ENCODE data around the gene STAT3.

STAT3 gene

GRCh38 chr17:42358434-42358833, 29.8 kb downstream of the STAT3 start:
- Histone ChIP-seq H3K9me3 (ENCODE audit: low read length) (no peaks in the 10 kb centered on the region), H3K27ac (ENCODE audit: low read depth, low read length) (no peak overlapping the region), H3K4me3 (ENCODE audit: low read depth in 1 of 2, low read length in 2 of 2) (no peak overlapping the region), H3K9ac (ENCODE audit: low read length) (no peak overlapping the region), H3K27me3 (ENCODE audit: control insufficient read depth in 1 of 2, insufficient read depth in 2 of 2, low read length in 2 of 2) (no peaks in the 10 kb centered on the region), H3K36me3 (ENCODE audit: insufficient read depth, low read length) (no peaks in the 10 kb centered on the region), H3K4me1 (ENCODE audit: insufficient read depth, low read length) (peaks cover 27% of the 10 kb centered on the region)

DNA sequence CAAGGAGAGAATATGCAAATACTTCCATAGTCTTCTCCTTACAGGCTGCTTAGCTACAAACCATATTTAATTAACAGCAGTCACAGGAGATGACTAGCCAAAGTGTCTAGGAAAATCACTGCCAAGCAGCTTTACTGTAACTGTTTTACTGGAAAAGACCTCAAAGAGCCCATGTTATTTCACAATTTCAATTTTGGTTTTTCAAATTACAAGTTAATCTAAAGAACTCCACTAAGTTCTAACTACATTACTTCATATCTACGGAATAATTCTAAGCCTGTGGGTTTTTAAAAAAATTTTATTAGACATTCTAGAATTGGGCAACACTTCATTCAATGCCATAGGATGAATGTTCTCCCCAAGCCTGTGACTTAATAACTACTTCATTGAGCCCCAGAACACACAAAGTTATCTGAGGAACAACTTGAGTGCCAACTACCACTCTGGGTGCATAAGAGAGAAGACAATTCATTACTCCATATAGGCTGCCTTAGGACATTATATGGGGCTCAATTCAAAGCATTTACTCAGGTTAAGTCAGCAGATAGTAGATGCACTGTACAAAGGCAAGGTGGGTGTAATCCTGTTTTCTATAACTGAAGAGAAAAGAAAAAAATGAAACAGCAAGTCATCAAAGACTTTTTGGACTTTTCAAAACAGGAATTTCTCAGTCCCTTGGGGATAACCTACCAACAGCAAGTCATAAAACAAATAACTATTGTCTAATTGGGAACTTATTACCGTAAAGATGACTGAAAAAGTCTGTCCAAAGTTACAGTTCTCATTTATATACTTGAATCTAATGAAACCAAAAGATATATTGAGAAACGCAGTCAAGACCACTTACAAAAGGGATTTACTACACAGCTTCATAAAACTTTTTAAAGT, 33.0 kb downstream of the STAT3 start:
- Histone ChIP-seq H3K4me1 (ENCODE audit: insufficient read depth, low read length) (peaks cover 15% of the 10 kb centered on the region), H3K4me3 (ENCODE audit: low read depth in 1 of 2, low read length in 2 of 2) (no peak overlapping the region), H3K9ac (ENCODE audit: low read length) (no peak overlapping the region), H3K36me3 (ENCODE audit: insufficient read depth, low read length) (no peaks in the 10 kb centered on the region), H3K9me3 (ENCODE audit: low read length) (no peaks in the 10 kb centered on the region), H3K27me3 (ENCODE audit: control insufficient read depth in 1 of 2, insufficient read depth in 2 of 2, low read length in 2 of 2) (no peaks in the 10 kb centered on the region), H3K27ac (ENCODE audit: low read depth, low read length) (no peak overlapping the region)

- Histone ChIP-seq H3K4me1 (ENCODE audit: insufficient read depth, low read length) (peaks cover 25% of the 10 kb centered on the region), H3K36me3 (ENCODE audit: insufficient read depth, low read length) (peaks cover 31% of the 10 kb centered on the region), H3K9ac (ENCODE audit: low read length) (no peak overlapping the region), H3K4me3 (ENCODE audit: low read depth in 1 of 2, low read length in 2 of 2) (no peak overlapping the region), H3K9me3 (ENCODE audit: low read length) (no peaks in the 10 kb centered on the region), H3K27me3 (ENCODE audit: control insufficient read depth in 1 of 2, insufficient read depth in 2 of 2, low read length in 2 of 2) (no peaks in the 10 kb centered on the region), H3K27ac (ENCODE audit: low read depth, low read length) (no peak overlapping the region)
Measured at GRCh38 chr17:42348104-42348503, 40.1 kb downstream of the STAT3 start.

DNA sequence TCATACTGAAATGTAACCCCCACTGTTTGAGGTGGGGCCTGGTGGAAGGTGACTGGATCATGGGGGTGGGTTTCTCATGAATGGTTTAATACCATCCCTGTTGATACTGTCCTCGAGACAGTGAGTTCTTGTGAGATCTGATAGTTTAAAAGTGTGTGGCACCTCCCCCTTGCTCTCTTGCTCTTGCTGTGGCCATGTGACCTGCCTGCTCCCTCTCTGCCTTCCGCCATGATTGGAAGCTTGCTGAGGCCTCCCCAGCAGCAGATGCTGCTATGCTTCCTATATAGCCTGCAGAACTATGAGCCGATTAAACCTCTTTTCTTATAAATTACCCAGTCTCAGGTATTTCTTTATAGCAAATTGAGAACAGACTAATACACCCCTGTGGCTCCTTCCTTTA, 40.6 kb downstream of the STAT3 start:
- Histone ChIP-seq H3K27me3 (ENCODE audit: control insufficient read depth in 1 of 2, insufficient read depth in 2 of 2, low read length in 2 of 2) (no peaks in the 10 kb centered on the region), H3K27ac (ENCODE audit: low read depth, low read length) (no peak overlapping the region), H3K4me1 (ENCODE audit: insufficient read depth, low read length) (peaks cover 25% of the 10 kb centered on the region), H3K4me3 (ENCODE audit: low read depth in 1 of 2, low read length in 2 of 2) (no peak overlapping the region), H3K36me3 (ENCODE audit: insufficient read depth, low read length) (peaks cover 35% of the 10 kb centered on the region), H3K9me3 (ENCODE audit: low read length) (no peaks in the 10 kb centered on the region), H3K9ac (ENCODE audit: low read length) (no peak overlapping the region)

DNA sequence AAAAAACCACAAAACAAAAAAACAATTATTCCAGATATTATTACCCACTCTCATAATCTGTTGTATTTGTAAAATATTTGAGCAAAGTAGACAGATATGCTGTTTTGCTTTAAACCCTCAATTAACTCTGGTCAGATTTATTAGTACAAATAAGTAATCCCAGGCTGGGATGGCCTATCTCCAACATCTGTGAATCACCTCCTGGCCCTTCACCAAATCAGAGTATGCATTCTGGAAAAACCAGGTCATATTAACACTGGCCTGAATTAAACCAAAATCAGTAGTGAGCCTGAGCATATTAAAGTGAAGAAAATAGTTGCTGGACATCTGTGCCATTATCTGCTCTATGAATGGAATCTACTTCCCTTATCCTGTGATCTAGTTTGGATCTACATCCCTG, 41.0 kb downstream of the STAT3 start:
- peaks cover 37% of the 10 kb centered on the region for H3K36me3 ChIP-seq (ENCODE audit: insufficient read depth, low read length)
- H3K4me3 ChIP-seq (ENCODE audit: low read depth in 1 of 2, low read length in 2 of 2), result no peak overlapping the region
- H3K9ac ChIP-seq (ENCODE audit: low read length), result no peak overlapping the region
- H3K27ac ChIP-seq (ENCODE audit: low read depth, low read length), result no peak overlapping the region
- H3K4me1 ChIP-seq (ENCODE audit: insufficient read depth, low read length), result peaks cover 25% of the 10 kb centered on the region
- no peaks in the 10 kb centered on the region for H3K9me3 ChIP-seq (ENCODE audit: low read length)
- H3K27me3 ChIP-seq (ENCODE audit: control insufficient read depth in 1 of 2, insufficient read depth in 2 of 2, low read length in 2 of 2), result no peaks in the 10 kb centered on the region

DNA sequence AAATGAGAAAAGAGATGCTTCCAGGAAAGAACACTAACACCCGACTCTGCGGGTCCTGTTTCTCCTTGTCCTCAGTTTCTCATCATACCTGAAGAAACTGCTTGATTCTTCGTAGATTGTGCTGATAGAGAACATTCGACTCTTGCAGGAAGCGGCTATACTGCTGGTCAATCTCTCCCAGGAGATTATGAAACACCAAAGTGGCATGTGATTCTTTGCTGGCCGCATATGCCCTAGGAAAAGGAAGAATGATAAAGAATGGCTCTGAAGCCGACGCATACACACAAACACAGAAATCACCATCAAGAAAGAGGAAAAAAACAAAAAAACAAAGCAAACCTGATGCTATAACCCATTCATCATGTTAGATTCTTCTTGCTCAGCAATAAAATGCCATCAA, 41.8 kb downstream of the STAT3 start:
- H3K9ac ChIP-seq (ENCODE audit: low read length), result no peak overlapping the region
- H3K36me3 ChIP-seq (ENCODE audit: insufficient read depth, low read length), result peaks cover 44% of the 10 kb centered on the region
- peaks cover 25% of the 10 kb centered on the region for H3K4me1 ChIP-seq (ENCODE audit: insufficient read depth, low read length)
- no peak overlapping the region for H3K27ac ChIP-seq (ENCODE audit: low read depth, low read length)
- H3K4me3 ChIP-seq (ENCODE audit: low read depth in 1 of 2, low read length in 2 of 2), result no peak overlapping the region
- H3K9me3 ChIP-seq (ENCODE audit: low read length), result no peaks in the 10 kb centered on the region
- H3K27me3 ChIP-seq (ENCODE audit: control insufficient read depth in 1 of 2, insufficient read depth in 2 of 2, low read length in 2 of 2), result no peaks in the 10 kb centered on the region

GRCh38 chr17:42345396-42346073, 42.7 kb downstream of the STAT3 start:
- Histone ChIP-seq H3K9ac (ENCODE audit: low read length) (no peak overlapping the region), H3K27me3 (ENCODE audit: control insufficient read depth in 1 of 2, insufficient read depth in 2 of 2, low read length in 2 of 2) (no peaks in the 10 kb centered on the region), H3K9me3 (ENCODE audit: low read length) (no peaks in the 10 kb centered on the region), H3K36me3 (ENCODE audit: insufficient read depth, low read length) (peaks cover 54% of the 10 kb centered on the region), H3K27ac (ENCODE audit: low read depth, low read length) (no peak overlapping the region), H3K4me3 (ENCODE audit: low read depth in 1 of 2, low read length in 2 of 2) (no peak overlapping the region), H3K4me1 (ENCODE audit: insufficient read depth, low read length) (peaks cover 25% of the 10 kb centered on the region)

- no peak overlapping the region for H3K27ac ChIP-seq (ENCODE audit: low read depth, low read length)
- H3K9ac ChIP-seq (ENCODE audit: low read length), result no peak overlapping the region
- H3K4me3 ChIP-seq (ENCODE audit: low read depth in 1 of 2, low read length in 2 of 2), result no peak overlapping the region
- H3K9me3 ChIP-seq (ENCODE audit: low read length), result no peaks in the 10 kb centered on the region
- peaks cover 4% of the 10 kb centered on the region for H3K4me1 ChIP-seq (ENCODE audit: insufficient read depth, low read length)
- no peaks in the 10 kb centered on the region for H3K27me3 ChIP-seq (ENCODE audit: control insufficient read depth in 1 of 2, insufficient read depth in 2 of 2, low read length in 2 of 2)
- H3K36me3 ChIP-seq (ENCODE audit: insufficient read depth, low read length), result peaks cover 66% of the 10 kb centered on the region
Measured at GRCh38 chr17:42342242-42343008, 45.8 kb downstream of the STAT3 start.

DNA sequence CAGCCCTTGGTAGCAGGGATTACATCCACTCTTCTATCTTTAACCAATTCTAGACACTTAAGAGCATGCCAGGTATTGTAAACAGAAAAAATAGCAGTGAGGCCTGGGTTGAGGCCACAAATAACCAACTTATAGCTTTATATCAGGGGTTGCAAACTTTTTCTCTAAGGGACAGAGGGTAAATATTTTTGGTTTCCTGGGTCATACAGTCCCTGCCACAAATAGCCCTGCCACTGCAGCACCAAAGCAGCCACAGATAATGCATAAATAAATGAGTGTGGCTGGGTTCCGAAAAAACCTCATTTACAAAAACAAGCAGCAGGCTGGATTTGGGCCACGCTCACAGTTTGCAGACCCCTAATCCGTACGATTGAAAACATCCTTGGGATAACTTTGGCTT, 46.7 kb downstream of the STAT3 start:
- H3K9me3 ChIP-seq (ENCODE audit: low read length), result no peaks in the 10 kb centered on the region
- no peaks in the 10 kb centered on the region for H3K27me3 ChIP-seq (ENCODE audit: control insufficient read depth in 1 of 2, insufficient read depth in 2 of 2, low read length in 2 of 2)
- H3K4me1 ChIP-seq (ENCODE audit: insufficient read depth, low read length), result no peaks in the 10 kb centered on the region
- H3K27ac ChIP-seq (ENCODE audit: low read depth, low read length), result no peak overlapping the region
- peaks cover 70% of the 10 kb centered on the region for H3K36me3 ChIP-seq (ENCODE audit: insufficient read depth, low read length)
- no peak overlapping the region for H3K4me3 ChIP-seq (ENCODE audit: low read depth in 1 of 2, low read length in 2 of 2)
- no peak overlapping the region for H3K9ac ChIP-seq (ENCODE audit: low read length)

DNA sequence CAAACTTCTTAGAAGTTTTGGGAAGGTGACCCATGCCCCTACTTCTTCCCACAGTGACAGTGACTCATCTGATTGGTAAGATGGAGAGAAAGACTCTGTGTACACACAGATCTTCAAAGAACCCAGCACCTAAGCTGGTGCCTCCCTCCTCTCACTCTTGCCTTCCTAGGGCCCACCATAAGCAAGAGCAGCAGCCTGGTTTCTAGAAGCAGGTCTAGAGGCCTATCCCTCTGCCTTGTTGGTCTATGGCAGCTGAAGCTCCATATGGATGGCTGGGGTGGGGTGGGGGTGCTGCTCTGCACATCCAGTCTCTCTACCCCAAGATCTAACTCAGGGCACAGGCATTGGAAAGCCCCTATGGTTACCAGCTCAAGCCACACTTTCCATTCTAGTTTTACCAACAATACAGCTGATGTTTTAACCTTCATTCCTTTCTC, 47.5 kb downstream of the STAT3 start:
- no peaks in the 10 kb centered on the region for H3K9me3 ChIP-seq (ENCODE audit: low read length)
- H3K4me3 ChIP-seq (ENCODE audit: low read depth in 1 of 2, low read length in 2 of 2), result no peak overlapping the region
- no peaks in the 10 kb centered on the region for H3K4me1 ChIP-seq (ENCODE audit: insufficient read depth, low read length)
- peaks cover 68% of the 10 kb centered on the region for H3K36me3 ChIP-seq (ENCODE audit: insufficient read depth, low read length)
- no peak overlapping the region for H3K27ac ChIP-seq (ENCODE audit: low read depth, low read length)
- no peaks in the 10 kb centered on the region for H3K27me3 ChIP-seq (ENCODE audit: control insufficient read depth in 1 of 2, insufficient read depth in 2 of 2, low read length in 2 of 2)
- no peak overlapping the region for H3K9ac ChIP-seq (ENCODE audit: low read length)

- H3K9me3 ChIP-seq (ENCODE audit: low read length), result no peaks in the 10 kb centered on the region
- no peak overlapping the region for H3K9ac ChIP-seq (ENCODE audit: low read length)
- H3K4me3 ChIP-seq (ENCODE audit: low read depth in 1 of 2, low read length in 2 of 2), result no peak overlapping the region
- H3K4me1 ChIP-seq (ENCODE audit: insufficient read depth, low read length), result no peaks in the 10 kb centered on the region
- H3K27me3 ChIP-seq (ENCODE audit: control insufficient read depth in 1 of 2, insufficient read depth in 2 of 2, low read length in 2 of 2), result no peaks in the 10 kb centered on the region
- peaks cover 78% of the 10 kb centered on the region for H3K36me3 ChIP-seq (ENCODE audit: insufficient read depth, low read length)
- no peak overlapping the region for H3K27ac ChIP-seq (ENCODE audit: low read depth, low read length)
Measured at GRCh38 chr17:42339221-42339620, 49.0 kb downstream of the STAT3 start.
